NCI-H2196 treated with DMSO at 0.1 percent for 48 hours (cell line): ENCODE data around the gene NSD2.

Experiments used
- DNase-seq: peaks from one replicate; lab custom pipeline; 2025; ENCODE audit not compliant: unreplicated experiment; lab: John Stamatoyannopoulos, UW

NSD2 gene

DNA sequence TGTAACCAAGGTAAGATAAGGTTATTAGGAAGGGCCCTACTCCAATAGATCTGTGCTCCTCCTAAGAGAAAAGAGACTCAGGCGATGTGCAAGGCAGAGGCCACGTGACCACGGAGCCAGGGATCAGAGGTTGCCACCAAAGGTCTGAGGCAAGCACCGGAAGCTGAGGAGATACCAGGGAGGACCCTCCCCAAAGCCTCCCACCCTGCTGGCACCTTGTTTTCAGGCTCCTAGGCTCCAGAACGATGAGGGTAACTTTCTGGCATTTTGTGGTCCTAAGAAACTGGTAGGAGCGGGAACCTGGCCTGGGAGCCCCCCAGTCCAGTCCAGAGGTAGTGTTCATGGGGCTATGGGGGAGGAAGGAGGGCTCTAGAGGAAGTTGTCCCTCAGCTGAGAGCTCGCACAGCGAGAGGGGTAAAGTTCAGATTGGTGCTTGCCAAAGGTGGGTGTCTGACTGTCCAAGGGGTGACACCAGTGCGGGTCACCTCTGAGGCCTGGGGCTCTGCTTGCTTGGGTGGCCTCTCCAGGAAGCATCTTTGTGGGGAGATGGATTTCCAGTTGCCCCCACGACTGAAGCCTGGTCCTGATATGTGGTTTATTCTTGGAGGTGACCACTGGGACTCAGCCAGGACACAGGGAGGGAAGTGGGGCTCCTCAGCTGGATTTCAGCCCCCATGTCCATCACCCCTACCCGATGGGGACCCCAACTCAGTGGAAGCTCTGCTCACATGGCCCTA lies 7.7 kb upstream of the NSD2 start:
- DNase-seq: no peak

DNA sequence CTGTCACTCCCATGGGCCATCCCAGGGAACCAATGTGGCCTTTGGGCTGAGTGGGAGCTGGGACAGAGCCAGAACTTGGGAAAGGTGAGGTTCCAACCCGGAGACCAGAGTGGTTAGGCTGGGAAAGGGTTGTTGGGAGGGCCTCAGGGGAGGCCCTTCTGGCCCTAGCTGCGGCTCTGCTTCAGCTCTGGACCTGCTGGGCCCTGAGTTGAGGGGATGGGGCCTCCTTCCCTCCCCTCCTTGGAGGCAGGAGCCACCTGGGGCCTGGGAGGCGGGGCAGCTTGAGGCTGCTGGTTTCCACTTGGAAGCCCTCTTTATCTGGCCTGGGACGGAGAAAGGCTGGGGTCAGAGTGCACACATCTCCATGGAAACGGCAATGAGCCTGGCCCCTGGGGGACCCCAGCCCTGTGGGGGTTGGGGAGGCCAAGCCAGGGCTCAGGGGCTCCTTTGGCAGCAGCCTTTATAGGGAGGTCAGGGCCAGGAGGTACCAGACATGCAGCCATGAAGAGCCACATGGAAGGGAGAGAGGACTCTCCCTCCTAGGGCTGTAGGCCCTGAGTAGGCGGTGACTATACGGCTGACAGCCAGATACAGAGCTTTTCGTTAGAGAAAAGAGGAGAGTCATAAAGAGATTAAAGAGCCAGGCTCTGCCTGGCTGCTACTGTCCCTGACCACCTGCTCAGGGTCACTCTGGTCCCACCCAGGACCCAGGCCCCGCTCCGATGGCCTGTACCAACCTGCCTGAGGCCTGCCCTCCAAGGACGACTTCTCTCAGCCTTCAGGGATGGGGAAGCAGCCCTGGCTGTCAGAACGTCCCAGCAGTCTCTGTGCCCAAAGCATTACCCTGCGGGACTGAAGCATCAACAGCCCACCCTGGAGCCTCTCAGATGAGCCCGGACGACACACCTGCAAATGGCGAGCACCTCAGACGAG lies 6.9 kb upstream of the NSD2 start:
- no peak for DNase-seq

DNA sequence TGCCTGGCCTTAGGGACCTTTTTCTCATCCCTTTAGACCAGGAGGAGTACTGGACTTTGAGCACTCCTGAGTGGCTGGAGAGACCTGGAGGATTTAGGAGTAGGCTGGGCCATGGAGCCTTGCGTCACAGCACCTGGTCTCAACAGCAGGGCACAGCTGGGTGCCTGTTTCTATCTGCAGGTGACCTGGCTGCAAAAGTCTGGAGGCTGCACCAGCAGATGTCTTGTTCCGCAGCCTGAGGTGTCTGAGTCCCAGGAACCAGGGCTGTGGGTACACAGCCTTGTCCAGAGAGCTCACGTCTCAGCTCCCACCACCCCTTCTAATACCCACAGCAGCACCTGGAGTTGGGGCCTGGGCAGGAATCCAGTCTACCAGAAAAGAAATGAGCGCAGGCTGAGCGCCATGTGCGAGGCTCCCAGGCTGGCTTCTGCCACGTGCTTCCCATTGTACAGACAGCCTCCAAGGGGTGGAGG lies 5.0 kb upstream of the NSD2 start:
- peak; percentile 62 for DNase-seq

DNA sequence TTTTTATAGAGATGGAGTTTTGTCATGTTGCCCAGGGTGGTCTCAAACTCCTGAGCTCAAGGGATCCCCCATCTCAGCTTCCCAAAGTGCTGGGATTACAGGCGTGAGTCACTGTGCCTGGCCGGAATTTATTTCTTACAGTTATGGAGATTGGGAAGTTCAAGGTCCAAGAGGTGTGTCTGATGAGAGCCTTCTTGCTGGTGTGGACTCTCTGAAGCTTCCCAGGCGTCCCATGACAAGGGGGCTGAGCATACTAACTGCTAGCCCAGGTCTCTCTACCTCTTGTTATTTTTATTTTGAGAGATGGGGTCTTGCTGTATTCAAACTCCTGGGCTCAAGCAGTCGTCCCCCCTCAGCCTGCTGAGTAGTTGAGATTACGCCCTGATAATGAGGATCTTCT lies 2.9 kb upstream of the NSD2 start:
- no peak for DNase-seq

DNA sequence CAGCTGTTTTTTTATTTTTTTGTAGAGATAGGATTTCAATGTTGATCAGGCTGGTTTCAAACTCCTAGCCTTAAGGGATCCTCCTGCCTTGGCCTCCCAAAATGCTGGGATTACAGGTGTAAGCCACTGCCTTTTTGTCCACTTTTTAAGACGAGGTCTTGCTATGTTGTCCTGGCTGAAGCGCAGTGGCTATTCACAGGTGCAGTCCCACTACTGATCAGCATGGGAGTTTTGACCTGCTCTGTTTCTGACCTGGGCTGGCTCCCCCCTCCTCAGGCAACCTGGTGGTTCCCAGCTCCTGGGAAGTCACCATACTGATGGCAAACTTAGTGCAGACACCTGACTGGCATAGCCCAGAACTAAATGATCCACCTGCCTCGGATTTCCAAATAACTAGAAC lies 2.3 kb upstream of the NSD2 start:
- no peak for DNase-seq

DNA sequence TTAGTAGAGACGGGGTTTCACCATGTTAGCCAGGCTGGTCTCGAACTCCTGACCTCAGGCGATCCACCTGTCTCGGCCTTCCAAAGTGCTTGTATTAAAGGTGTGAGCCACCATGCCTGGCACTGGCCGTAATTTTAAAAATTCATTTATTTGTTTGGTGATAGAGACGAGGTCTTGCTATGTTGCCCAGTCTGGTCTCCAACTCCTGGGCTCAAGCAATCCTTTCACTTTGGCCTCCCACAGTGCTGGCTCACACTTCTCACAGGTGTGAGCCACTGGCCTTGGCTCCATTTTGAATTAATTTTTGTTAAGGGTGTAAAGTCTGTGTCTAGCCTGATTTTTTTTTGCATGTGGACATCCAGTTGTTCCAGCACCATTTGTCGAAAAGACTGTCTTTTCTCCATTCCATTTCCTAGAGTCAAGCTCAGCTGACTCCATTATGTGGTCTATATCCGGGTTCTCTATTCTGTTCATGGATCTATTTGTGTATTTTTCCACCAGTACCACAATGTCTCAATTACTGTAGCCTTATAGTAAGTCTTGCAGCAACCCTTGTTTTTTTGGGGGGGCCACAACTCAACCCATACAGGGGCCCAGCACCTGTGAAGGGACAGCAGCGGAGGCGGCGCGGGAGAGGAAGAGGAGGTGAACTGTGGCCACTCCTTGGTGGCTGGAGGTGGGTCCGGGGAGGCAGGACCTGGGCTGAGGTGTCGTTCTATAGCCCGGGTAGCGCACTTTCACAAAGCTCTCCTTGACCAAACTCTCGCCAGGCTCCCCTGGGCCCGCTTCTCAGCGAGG lies 1.5 kb upstream of the NSD2 start:
- DNase-seq: peak; percentile 59

DNA sequence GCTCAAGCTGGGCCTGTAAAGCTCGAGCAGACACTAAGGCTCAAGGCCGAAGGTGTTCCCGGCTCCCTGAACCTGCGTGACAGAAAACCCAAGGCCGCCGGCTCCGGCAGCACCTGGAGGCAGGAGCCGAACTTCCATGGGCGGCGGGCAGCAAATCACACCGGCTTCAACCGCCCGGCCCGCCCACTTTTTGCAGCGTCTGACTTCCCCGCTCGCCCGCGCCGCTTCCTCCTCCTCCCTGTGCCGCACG lies 940 bp upstream of the NSD2 start:
- peak; percentile 84 for DNase-seq

DNA sequence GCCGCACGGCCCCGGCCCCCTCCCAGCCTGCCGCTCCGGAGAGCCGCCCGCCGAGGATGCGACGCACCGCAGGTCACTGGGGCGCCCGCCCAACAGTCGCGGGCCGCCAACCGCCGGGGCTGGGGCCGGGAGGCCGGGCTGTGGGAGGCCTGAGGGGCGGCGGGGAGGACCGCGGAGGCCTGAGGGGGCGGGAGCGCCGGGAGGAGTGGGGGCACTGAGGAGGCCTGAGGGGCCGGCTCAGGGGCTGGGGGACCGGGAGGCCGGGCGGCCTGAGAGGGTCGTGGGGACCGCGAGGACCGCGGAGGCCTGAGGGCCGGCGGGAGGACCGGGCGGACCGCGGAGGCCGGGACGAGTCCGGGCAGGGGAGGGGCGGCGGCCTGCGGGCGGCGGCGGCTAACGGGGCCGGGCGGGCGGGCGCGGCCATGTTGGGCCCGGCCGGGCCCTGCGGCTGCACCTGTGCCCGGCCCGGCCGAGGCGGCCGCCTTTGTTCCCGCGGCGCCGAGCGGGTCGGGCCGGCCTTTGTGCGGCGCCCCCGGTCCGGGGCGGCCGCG lies 353 bp downstream of the NSD2 start:
- no peak for DNase-seq

DNA sequence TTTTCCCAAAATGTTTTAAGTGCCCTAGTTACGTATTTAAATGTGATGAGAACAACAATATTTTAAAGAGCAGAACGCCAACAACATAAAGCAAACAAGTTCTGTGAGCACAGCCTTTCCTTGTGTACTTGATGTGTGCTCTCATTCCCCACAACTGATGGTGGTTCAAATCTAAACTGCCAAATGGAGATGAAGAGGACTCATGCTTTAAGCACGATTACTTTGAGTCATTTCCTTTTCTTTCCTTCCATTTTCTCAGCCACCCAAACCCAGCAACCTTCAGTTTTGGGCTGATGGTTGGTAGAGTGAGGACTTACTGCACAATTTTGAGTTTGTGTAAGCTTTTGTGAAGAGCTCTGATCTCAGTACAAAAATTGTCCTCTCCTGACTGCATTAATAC lies 1.7 kb downstream of the NSD2 start:
- no peak for DNase-seq

DNA sequence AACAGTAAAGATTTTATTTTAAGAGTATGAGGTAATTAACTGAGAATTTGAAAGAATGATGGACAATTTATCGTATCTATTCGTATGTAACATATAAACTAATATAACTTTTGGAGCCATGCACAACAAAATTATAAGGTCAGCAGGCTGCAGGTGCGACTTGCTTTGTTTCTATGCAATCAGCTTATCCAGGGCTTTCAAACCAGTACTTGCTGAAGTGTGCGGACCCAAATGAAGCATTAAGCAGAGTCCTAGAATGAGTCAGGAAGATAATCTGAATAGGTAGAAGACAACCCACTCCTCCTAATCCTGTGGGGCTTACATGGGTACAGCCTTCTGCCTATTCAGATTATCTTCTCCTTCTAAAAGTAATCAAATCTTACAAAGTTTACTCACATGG lies 2.1 kb downstream of the NSD2 start:
- DNase-seq: no peak

DNA sequence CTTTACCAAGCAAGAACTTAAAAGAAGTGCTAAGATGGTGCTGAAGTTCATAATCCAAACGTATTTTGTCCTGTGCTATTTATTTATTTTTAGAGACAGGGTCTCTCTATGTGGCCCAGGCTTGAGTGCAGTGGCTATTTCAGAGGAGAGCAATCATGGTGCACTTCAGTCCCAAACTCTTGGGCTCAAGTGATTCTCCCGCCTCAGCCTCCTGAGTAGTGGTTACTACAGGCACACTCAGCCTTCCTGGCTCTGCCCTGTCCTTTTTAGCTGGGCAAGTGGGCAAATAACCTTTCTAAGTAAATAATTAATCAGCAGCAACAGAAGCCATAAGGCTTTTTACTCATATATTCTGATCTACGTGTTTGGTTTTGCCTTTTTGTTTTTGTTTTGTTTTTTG lies 2.6 kb downstream of the NSD2 start:
- no peak for DNase-seq

DNA sequence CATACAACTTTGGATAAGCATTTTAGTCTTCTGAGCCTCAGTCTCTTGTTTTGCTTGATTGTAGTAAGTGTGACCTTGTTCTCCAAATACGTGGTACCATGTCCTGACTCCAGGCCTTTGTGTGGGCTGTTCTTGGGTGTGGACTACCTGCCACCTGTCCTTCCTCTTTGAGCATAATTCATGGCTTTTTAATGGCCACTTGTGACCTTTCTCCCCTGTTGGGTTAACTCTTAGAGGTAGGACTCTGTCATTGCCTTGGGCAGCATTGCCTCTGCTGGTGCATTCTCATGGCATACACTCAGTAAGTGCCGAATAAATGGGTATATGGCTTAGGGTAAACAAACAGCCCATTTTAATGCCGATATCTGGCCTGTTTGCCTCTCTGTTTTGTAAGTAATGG lies 3.0 kb downstream of the NSD2 start:
- DNase-seq: no peak

DNA sequence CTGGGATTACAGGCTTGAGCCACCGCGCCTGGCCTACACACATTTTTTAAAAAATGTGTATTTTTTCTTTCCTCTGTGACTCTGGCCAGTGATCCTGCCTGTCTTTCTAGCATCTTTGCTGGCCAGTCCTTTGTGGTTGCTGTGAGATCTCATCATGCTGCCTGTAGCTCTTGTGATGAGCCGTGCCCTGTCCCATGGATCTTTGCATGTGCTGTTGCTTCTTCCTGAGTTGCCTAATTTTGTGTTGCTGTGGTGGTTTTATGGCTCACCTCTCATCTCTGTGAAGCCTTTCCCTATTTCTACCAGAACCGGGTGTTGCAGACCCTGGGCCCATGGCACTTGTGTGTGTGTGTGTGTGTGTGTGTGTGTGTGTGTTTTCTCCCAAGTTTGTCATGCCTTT lies 8.3 kb downstream of the NSD2 start:
- no peak for DNase-seq

DNA sequence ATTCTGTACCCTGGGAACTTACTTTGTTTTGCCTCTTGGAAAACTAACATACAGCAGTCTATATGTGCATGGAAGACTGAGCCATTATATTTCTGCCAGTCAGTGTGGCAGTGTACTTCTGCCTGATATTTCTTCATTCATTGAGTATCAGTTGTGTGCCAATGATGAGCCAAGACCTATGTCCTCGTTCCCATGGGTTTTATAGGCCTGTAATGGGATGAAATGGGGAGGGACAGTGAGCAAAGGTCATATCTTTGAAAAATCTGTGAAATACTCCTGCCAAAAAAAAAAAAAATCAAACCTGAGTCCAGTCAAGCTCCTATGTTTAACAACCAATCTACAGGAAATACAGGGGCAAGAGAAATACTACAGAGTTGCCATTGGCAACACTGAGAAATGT lies 9.1 kb downstream of the NSD2 start:
- no peak for DNase-seq

DNA sequence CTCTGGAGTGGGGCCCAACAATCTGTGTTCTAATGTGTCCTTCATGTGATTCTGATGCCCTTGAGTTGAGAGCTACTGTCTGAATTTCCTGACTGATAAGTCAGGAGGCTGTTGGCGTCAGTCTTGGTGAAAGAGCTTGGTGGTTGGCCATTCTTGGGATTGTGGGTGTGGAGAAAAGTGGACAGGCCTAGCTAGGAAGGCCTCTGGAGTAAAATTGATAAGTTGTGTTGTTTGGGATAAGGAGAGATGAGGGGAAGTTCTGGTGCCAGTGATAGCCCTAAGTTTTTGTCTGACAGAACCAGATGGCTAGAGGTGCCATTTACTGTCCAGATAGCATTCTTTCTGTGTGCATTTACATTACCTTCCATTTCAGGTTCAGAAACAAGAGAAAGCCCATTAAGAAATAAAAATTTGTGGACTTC lies 11.7 kb downstream of the NSD2 start:
- no peak for DNase-seq

DNA sequence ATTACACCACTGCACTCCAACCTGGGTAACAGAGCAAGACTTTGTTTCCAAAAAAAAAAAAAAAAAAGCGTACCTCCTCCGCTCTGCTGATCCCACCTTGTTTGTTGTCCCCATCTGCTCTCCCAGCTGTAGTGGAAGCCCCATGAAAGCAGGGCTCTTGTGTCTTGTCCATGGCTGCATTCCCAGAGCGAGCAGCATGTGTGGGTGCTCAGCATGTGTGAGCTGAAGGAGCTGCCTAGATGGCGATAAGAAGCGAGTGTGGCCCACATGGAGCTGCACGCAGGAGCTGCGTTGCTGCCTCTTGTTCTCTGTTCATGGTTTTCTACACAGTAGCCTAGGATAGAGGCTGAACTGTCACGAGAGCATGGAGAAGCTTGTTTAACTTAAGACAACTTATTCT lies 12.4 kb downstream of the NSD2 start:
- no peak for DNase-seq

DNA sequence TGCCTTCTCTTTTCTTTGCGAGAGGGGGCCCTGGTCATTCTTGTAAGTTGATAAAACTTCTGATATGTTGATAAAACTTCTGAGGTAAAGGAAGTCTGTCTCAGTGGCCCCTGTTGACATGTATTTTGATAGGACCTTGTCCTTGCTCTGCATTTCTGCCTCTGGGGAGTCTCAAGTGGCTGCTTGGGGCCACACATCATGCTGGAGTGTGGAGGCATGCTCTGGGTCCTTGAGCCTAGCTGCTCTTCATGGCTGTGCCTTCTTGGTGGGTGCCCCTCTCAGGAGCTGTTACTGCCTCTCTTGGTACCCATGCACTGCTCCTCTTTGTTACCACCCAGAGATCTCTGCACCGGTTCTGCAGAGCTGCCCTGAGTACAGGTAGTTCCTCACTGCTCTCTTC lies 14.2 kb downstream of the NSD2 start:
- no peak for DNase-seq

DNA sequence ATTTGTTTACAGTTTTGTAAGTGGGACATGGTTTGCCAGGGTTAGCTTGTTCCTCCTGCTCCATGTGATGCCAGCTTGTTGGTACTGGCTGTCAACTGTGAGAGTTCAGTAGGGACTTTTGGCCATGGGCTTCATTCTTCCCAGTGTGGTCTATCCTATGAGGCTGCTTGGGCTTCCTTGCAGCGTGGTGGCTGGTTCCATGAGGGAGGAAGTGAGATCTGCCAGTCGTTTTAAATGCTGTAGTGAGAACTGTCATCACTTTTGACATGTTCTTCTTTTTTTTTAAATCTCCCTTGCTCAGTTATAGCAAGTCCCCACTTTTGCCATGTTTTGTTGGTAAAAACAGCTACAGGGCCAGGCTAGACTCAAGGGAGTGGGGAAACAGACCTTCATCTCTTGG lies 15.9 kb downstream of the NSD2 start:
- DNase-seq: no peak

DNA sequence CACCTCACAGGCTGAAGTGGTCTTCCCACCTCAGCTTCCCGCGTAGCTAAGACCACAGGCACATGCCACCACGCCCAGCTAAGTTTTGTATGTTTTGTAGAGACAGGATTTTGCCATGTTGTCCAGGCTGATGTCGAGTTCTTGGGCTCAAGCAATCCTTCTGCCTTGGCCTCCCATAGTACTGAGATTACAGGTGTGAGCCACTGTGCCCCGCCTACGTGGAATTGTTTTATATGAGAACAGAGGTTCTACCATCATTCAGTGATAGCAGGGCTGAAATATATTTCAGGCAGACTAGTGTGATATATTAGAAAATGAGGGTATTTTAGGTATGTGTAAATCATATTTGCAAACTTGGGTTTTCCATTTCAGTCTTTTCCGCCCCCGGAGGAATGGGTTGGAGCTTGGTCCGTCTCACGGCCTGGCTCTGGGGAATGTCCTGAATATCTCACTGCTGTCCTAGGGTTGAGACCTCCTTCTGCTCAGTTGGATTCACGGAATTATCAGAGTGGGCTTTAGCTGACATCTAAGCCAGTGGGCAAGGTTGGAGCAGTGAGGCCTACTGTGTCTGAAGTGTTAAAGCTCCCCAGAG lies 19.9 kb downstream of the NSD2 start:
- DNase-seq: no peak

DNA sequence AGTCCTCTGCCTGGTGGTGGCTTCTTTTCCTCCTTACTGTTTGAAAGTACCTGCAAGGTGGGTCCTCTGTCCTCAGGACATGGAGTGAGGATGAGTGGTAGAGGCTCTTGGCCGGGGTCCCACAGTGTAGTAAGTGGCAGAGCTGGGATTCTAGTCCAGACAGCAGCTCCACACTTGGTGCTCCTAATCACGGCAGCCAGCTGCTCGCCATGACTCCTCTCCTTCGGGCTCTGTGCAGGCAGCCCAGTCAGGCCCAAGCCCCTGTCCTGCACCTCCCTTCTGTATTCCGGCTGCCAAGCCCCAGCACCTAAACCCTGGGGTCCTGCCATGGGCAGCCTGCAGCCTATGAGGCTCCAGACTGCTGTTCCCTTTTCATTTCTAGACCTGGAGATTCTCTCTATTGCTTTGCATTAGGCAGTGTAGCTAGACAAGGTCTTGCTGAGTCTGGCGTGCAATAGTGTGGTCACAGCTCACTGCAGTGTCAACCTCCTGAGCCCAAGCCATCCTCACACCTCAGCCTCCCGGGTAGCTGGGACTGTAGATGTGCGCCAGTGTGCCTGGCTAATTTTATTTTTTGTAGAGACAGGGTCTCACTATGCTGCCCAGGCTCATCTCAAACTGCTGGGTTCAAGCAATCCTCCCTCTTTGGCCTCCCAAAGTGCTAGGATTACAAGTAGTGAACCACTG lies 24.9 kb downstream of the NSD2 start:
- no peak for DNase-seq

DNA sequence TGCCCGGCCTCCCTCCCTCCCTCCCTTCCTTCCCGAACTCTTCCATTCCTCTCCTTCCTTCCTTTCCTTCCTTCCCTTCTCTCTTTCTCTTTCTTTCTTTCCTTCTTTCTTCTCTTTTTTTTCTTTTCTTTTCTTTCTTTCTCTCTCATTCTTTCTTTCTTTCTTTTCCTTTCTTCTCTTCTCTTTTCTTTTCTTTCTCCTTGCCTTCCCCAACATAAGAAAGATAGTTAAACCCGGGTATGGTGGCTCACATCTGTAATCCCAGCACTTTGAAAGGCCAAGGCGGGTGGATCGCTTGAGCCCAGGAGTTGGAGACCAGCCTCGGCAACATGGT lies 25.4 kb downstream of the NSD2 start:
- DNase-seq: no peak
